Fibroblast of pulmonary artery (primary cell): Measurements from ENCODE around the gene ASCL2.

Experiments used
- DNase-seq: peaks from one replicate; pipeline ENCODE4 v3.0.0-alpha.2; 2010; ENCODE audit warnings: low read depth
- H3K4me3 ChIP-seq: replicated peaks from 2 replicates; pipeline ENCODE4 v1.5.1; 2011; ENCODE audit warnings: low read depth, mild to moderate bottlenecking, control low read depth, low read length, moderate library complexity
- CTCF ChIP-seq: IDR thresholded peaks from 2 replicates; pipeline ENCODE4 v1.5.1; 2011; ENCODE audit warnings: mild to moderate bottlenecking, control low read depth, low read length, inconsistent platforms; ENCODE audit errors: missing control alignments

ASCL2 gene

DNA sequence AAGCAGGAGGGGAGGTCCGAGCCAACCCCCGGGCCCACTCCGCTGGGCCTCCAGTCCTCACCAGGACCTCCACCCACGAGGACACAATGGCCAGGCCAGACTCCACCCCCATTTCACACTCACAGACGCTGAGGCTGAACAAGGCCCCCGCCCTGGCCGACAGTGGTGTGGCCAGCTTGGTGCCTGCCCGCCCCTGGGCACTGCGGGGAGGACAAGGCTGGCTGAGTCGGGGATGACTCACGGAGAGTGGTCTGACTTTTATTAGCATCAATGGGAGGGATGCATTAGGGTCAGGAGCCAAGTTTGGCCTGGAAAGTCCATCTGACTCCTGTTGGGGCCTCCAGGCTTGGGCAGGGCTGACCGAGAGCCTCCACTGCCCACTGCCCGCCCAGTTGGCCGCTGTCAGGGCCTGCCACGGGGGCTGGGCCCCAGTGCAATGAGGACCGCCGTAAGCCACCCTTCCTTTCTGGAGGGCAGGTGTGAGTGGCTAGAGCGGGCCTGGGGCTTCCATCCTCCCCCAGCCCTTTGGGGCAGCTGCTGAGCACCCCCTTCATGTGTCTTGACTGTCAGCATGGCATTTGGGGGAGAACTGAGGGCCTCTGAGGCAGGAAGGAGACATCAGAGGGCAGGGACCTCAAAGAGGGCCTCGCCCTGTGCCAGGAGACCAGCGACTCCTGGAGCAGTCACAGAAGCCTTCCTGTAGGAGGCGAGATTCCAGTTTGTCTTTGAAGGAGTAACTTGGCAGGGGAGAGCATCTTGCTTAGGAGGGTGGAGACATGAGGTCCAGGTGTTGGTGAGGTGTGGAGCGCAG is 42.0 kb upstream of the ASCL2 start:
- no peak overlapping the region for H3K4me3 ChIP-seq
- TF ChIP-seq CTCF, result no peak
- DNase-seq, result peak; percentile 35

- no peak for DNase-seq
- no peak for TF ChIP-seq CTCF
- H3K4me3 ChIP-seq, result no peak overlapping the region
These were observed 41.2 kb upstream of the ASCL2 start for GRCh38 chr11:2311353-2312133.

DNA sequence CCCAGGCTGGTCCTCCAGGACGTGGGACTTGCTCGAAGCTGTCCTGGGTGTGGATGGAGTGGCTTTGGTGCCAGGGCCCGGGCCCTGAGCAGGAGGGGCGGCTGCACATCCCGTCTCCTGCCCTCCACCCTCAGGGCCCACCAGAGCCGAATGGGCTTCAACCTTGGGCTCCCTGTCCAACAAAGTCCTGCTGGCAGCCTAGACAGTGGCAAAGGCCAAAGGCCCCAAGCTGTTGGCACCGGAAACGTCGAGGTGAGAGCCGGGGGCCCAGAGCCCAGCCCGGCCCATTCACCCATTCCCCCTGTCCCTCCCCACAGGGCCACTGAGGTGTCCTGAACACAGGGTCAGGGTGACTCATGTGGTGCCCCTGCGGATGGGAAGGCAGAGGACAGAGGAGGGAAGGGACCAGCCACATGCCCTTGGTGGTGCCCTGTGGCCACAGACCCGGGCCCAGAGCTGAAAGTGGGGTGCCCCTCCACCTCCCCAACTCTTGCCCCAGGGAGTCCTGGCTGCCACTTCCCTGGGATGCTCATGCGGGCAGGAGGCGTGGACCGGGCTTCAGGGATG is 40.5 kb upstream of the ASCL2 start:
- DNase-seq, result no peak
- no peak overlapping the region for H3K4me3 ChIP-seq
- TF ChIP-seq CTCF, result no peak

GRCh38 chr11:2310073-2310785 is 39.8 kb upstream of the ASCL2 start:
- DNase-seq, result no peak
- TF ChIP-seq CTCF, result no peak

DNA sequence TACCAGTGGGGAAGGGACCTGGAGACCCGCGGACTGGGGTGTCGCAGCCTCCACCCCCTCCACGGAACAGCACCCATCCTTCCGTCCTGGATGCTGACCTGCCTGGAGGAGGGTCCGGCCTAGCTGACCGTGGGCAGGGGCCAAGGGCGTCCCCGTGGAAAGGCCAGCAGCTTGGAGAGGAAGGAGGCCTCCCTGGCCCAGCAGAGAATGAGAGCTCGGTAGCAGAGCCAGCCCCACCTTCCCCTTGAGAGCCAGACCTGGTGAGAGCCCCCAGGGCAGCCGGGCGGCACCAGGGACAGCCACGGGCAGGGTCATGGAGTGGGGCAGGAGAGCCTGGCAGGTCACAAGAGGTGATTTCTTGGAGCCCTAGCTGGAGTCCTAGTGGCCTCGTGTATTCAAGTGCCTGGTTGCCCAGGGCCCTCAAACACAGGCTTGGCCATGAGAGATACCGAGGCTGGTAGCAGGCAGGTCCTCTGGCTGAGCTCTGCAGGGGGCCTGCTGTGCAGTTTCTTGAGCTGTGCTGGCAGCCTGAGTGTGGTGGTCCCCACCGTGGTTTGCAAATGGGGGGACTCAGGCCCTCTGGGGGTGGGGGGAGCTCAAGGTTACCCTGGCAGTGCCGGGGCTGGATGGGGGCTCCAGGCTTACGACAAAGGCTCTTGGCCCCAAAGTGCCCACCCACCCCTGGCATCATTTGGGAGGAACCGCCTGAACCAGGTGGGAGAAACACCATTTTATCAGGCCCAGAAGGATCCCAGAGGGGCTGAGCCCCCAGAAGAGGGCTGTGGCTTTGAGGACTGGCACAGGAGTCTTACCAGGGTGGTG is 39.1 kb upstream of the ASCL2 start:
- no peak for TF ChIP-seq CTCF
- DNase-seq, result no peak
- H3K4me3 ChIP-seq, result no peak overlapping the region

More at GRCh38 chr11:2310073-2310785, 39.8 kb upstream of the ASCL2 start:
- no peak overlapping the region for H3K4me3 ChIP-seq

DNA sequence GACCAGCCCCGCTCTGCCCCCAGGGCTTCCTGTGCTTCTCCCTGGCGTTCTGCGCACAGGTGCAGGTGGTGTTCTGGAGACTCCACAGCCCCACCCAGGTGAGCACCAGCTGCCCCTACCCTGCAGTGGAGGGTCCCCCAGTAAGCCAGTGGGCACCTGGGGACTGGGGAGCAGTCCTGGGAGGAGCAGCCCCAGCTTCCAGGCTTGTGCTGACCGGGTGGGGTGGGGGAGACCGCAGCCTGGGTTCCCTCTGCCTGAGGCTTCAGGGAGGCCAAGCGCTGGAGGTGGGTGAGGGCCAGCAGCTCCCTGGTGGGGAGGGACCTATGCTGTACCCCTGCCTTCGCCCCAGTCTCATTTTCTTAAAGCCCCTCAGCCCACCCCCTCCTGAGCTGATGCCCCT is 38.3 kb upstream of the ASCL2 start:
- no peak overlapping the region for H3K4me3 ChIP-seq
- DNase-seq, result no peak
- TF ChIP-seq CTCF, result no peak
